ENCODE results near the gene AMFR. TPM values are rescaled to one million over a fixed set of nuclear protein-coding genes. Genes with fewer than 3 reads are reported as not detected.
"Not testable (repeated sequence)": the region's sequence is repeated elsewhere in the genome, so short reads cannot be mapped to it uniquely, and the experiment has no call there.

Gene AMFR
- total RNA-seq, 3 donors from 2014 or later (not counting 1 experiment from before 2014, with no cell fraction given): 58.4 to 87.1 (median 71.7) TPM

DNA sequence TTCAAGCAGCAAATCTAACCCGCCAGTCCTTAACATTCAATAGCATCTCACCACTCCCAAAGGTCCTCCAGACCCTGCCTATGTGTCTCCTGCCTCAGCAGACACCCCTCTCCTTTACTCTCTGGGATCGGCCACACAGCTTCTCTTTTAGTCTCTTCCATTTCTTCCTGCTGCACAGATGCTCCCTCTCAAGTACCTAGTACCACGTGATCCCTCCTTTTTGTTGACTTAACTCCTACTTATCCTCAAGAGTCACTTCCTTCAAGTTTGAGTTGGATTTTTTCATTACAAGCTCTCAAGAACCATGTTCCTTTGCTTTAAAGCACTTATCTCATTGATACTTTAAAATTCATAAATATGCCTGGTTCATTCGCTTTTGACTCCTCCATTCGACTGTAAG is 24.9 kb downstream of the AMFR start:
- WGBS (ENCODE audit: insufficient coverage): 85% methylated on average over 5 of the region's 5 CpGs
- Histone ChIP-seq H3K27me3 (ENCODE audit: control insufficient read depth, insufficient read depth, low read length) (no peaks in the 10 kb centered on the region), H3K4me3 (ENCODE audit: low read length) (no peak overlapping the region), H3K9me3 (ENCODE audit: control insufficient read depth, insufficient read depth, low read length) (no peaks in the 10 kb centered on the region), H3K36me3 (ENCODE audit: control insufficient read depth, insufficient read depth, low read length) (peaks cover 48% of the 10 kb centered on the region), H3K4me1 (ENCODE audit: control insufficient read depth, insufficient read depth, low read length) (no peaks in the 10 kb centered on the region), H3K27ac (ENCODE audit: low read length) (no peak overlapping the region)
- Mint-ChIP-seq H3K27me3 (ENCODE audit: low read depth in 2 of 2) (no peaks in the 10 kb centered on the region), H3K4me3 (no peak overlapping the region), H3K9me3 (no peaks in the 10 kb centered on the region), H3K27ac (peak overlapping the region in 1 of 2 donors; percentile 35), H3K4me1 (peaks cover 0 to 6% of the 10 kb centered on the region in 2 donors), H3K36me3 (peaks cover 14% of the 10 kb centered on the region)
- DNase-seq: no peak
- TF ChIP-seq, protein P1, sequence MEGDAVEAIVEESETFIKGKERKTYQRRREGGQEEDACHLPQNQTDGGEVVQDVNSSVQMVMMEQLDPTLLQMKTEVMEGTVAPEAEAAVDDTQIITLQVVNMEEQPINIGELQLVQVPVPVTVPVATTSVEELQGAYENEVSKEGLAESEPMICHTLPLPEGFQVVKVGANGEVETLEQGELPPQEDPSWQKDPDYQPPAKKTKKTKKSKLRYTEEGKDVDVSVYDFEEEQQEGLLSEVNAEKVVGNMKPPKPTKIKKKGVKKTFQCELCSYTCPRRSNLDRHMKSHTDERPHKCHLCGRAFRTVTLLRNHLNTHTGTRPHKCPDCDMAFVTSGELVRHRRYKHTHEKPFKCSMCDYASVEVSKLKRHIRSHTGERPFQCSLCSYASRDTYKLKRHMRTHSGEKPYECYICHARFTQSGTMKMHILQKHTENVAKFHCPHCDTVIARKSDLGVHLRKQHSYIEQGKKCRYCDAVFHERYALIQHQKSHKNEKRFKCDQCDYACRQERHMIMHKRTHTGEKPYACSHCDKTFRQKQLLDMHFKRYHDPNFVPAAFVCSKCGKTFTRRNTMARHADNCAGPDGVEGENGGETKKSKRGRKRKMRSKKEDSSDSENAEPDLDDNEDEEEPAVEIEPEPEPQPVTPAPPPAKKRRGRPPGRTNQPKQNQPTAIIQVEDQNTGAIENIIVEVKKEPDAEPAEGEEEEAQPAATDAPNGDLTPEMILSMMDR (IDR thresholded peaks at IDR 0.05): no peak
- intact Hi-C loops (cut with micrococcal nuclease): no loop called here
- ATAC-seq: no peak

DNA sequence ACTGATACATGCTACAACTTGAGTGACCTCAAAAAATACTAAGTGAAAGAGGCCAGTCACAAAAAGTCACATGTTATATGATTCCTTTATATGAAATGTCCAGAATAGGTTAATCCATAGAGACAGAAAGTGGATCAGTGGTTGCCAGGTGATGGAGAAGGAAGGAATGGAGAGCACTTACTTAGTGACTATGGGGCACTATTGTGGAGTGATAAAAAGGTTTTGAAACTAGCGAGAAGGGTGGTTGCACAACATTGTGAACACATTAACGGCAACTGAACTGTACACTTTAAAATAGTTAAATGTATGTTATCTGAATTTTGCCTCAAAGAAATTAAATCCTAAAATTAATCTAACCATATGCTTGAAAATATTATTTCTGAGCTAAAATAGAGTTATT is 25.9 kb downstream of the AMFR start:
- TF ChIP-seq, protein P1 (IDR thresholded peaks at IDR 0.05): no peak
- intact Hi-C loops (cut with micrococcal nuclease): no loop called here
- Mint-ChIP-seq H3K36me3 (peaks cover 14% of the 10 kb centered on the region), H3K4me1 (peaks cover 0 to 4% of the 10 kb centered on the region in 2 donors), H3K27ac (no peak overlapping the region), H3K4me3 (no peak overlapping the region), H3K9me3 (no peaks in the 10 kb centered on the region), H3K27me3 (ENCODE audit: low read depth in 2 of 2) (no peaks in the 10 kb centered on the region)
- 86% methylated on average over 1 of the region's 2 CpGs for WGBS (ENCODE audit: insufficient coverage)
- H3K4me3 ChIP-seq (ENCODE audit: low read length): no peak overlapping the region
- H3K27ac ChIP-seq (ENCODE audit: low read length): no peak overlapping the region
- H3K36me3 ChIP-seq (ENCODE audit: control insufficient read depth, insufficient read depth, low read length): peaks cover 42% of the 10 kb centered on the region
- ATAC-seq: no peak
- H3K4me1 ChIP-seq (ENCODE audit: control insufficient read depth, insufficient read depth, low read length): no peaks in the 10 kb centered on the region
- H3K27me3 ChIP-seq (ENCODE audit: control insufficient read depth, insufficient read depth, low read length): no peaks in the 10 kb centered on the region
- no peak for DNase-seq
- no peaks in the 10 kb centered on the region for H3K9me3 ChIP-seq (ENCODE audit: control insufficient read depth, insufficient read depth, low read length)

DNA sequence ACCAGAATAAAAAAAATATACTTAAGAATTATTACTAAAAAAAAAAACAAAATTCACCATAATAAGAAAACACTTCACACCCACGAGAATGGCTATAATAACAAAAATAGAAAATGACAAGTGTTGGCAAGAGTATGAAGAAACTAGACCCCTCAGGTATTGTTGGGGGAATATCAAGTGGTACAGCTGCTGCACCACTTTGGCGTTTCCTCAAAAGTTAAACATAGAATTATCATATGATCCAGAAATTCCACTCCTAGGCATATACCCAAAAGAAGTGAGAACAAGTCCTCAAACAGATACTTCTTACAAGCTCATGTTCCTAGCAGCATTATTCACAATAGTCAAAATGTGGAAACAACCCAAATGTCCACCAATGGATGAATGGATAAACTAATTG is 26.3 kb downstream of the AMFR start:
- DNase-seq (no peak), ATAC-seq (no peak)
- TF ChIP-seq, protein P1 (IDR thresholded peaks at IDR 0.05): no peak
- Histone ChIP-seq H3K27me3 (ENCODE audit: control insufficient read depth, insufficient read depth, low read length) (no peaks in the 10 kb centered on the region), H3K4me3 (ENCODE audit: low read length) (no peak overlapping the region), H3K27ac (ENCODE audit: low read length) (no peak overlapping the region), H3K4me1 (ENCODE audit: control insufficient read depth, insufficient read depth, low read length) (no peaks in the 10 kb centered on the region), H3K9me3 (ENCODE audit: control insufficient read depth, insufficient read depth, low read length) (no peaks in the 10 kb centered on the region), H3K36me3 (ENCODE audit: control insufficient read depth, insufficient read depth, low read length) (peaks cover 37% of the 10 kb centered on the region)
- Mint-ChIP-seq H3K4me3 (no peak overlapping the region), H3K4me1 (peaks cover under 1 to 7% of the 10 kb centered on the region in 2 donors), H3K9me3 (no peaks in the 10 kb centered on the region), H3K36me3 (peaks cover 14% of the 10 kb centered on the region), H3K27ac (no peak overlapping the region), H3K27me3 (ENCODE audit: low read depth in 2 of 2) (no peaks in the 10 kb centered on the region)
- intact Hi-C loops (cut with micrococcal nuclease): no loop called here
- 100% methylated on average over 1 of the region's 2 CpGs for WGBS (ENCODE audit: insufficient coverage)

DNA sequence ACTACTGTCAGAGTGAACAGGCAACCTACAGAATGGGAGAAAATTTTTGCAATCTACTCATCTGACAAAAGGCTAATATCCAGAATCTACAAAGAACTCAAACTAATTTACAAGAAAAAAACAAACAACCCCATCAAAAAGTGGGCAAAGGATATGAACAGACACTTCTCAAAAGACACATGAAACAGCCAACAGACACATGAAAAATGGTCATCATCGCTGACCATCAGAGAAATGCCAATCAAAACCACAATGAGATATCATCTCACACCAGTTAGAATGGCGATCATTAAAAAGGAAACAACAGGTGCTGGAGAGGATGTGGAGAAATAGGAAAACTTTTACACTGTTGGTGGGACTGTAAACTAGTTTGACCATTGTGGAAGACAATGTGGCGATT is 28.6 kb downstream of the AMFR start:
- H3K36me3 ChIP-seq (ENCODE audit: control insufficient read depth, insufficient read depth, low read length): peaks cover 23% of the 10 kb centered on the region
- H3K27me3 ChIP-seq (ENCODE audit: control insufficient read depth, insufficient read depth, low read length); H3K9me3 Mint-ChIP-seq; DNase-seq; H3K27me3 Mint-ChIP-seq (ENCODE audit: low read depth in 2 of 2); H3K4me3 ChIP-seq (ENCODE audit: low read length); H3K27ac Mint-ChIP-seq; H3K4me1 ChIP-seq (ENCODE audit: control insufficient read depth, insufficient read depth, low read length); H3K9me3 ChIP-seq (ENCODE audit: control insufficient read depth, insufficient read depth, low read length); ATAC-seq; H3K27ac ChIP-seq (ENCODE audit: low read length); intact Hi-C loops (cut with micrococcal nuclease); H3K4me3 Mint-ChIP-seq: not testable (repeated sequence)
- Mint-ChIP-seq H3K36me3 (peaks cover 14% of the 10 kb centered on the region), H3K4me1 (peaks cover 5 to 10% of the 10 kb centered on the region in 2 donors)
- WGBS (ENCODE audit: insufficient coverage): 20% methylated on average over 1 of the region's 3 CpGs
